NB4 (cell line): ENCODE data around the gene MYO1D.

Experiments
- DNase-seq: peaks from one replicate; pipeline ENCODE4 v3.0.0; 2010; ENCODE audit warnings: low read depth
- H3K4me3 ChIP-seq: one replicate; pipeline ENCODE4 v1.5.1; 2011; ENCODE audit warnings: mild to moderate bottlenecking, low read depth, low read length, moderate library complexity
- CTCF ChIP-seq: IDR thresholded peaks from one replicate; pipeline ENCODE4 v1.5.1; 2012; ENCODE audit warnings: low read depth, low read length
- MAX ChIP-seq: IDR thresholded peaks from 2 replicates; pipeline ENCODE4 v1.6.1; 2011; ENCODE audit warnings: low read depth, low read length
- MYC ChIP-seq: IDR thresholded peaks from 2 replicates; pipeline ENCODE4 v1.6.1; 2011; ENCODE audit warnings: low read depth, low read length
- POLR2A ChIP-seq: IDR thresholded peaks from 2 replicates; pipeline ENCODE4 v1.6.1; 2011; ENCODE audit warnings: mild to moderate bottlenecking; ENCODE audit not compliant: insufficient read length; ENCODE audit errors: extremely low read depth

MYO1D gene

GRCh38 chr17:32875230-32875917 lies 1.6 kb downstream of the MYO1D start:
- H3K4me3 ChIP-seq: no peak overlapping the region
- TF ChIP-seq MYC (no peak), POLR2A (no peak), CTCF (no peak), MAX (no peak)
- DNase-seq: no peak

- DNase-seq: no peak
- TF ChIP-seq POLR2A (no peak), CTCF (no peak)
- no peak overlapping the region for H3K4me3 ChIP-seq
These were observed 3.8 kb downstream of the MYO1D start for GRCh38 chr17:32873114-32873513.

- peak; percentile 43 for DNase-seq
- TF ChIP-seq POLR2A (no peak), CTCF (no peak), MYC (no peak), MAX (no peak)
- H3K4me3 ChIP-seq: no peak overlapping the region
These were observed 5.2 kb downstream of the MYO1D start for GRCh38 chr17:32871746-32872145.

- DNase-seq: no peak
- no peak for TF ChIP-seq CTCF
- no peak for TF ChIP-seq MYC
- no peak for TF ChIP-seq MAX
- TF ChIP-seq POLR2A: no peak
- no peak overlapping the region for H3K4me3 ChIP-seq
These were observed 6.0 kb downstream of the MYO1D start for GRCh38 chr17:32870969-32871368.

GRCh38 chr17:32870027-32870670 lies 6.8 kb downstream of the MYO1D start:
- no peak for DNase-seq
- no peak overlapping the region for H3K4me3 ChIP-seq
- no peak for TF ChIP-seq MAX
- no peak for TF ChIP-seq CTCF
- no peak for TF ChIP-seq POLR2A
